Tibial nerve (tissue), 4 donors: ENCODE data around the gene CHPF. TPM values are rescaled to one million over a fixed set of nuclear protein-coding genes. Genes with fewer than 3 reads are reported as not detected.

ENCODE experiments used
- DNase-seq, 2 donors: peaks; one replicate each; pipeline ENCODE4 v3.0.0-alpha.2; 2019; ENCODE audit warnings: low spot score in 2 of 2
- H3K27ac ChIP-seq, 4 donors: fragments of 200-600 bp; sonication (generic) in 3 of 4; one replicate each; pipeline ENCODE4 v1.5.1; 2017 to 2019; ENCODE audit warnings: mild to moderate bottlenecking in 1 of 4
- H3K27me3 ChIP-seq, 2 donors: fragments of 200-600 bp; sonication (generic) in 1 of 2; one replicate each; pipeline versions ENCODE4 v1.5.1 to v1.6.0; 2017 to 2019
- H3K36me3 ChIP-seq, 3 donors: fragments of 200-600 bp; sonication (generic); one replicate each; pipeline ENCODE4 v1.5.1; 2018 to 2019
- H3K4me1 ChIP-seq, 4 donors: fragments of 200-600 bp; sonication (generic) in 3 of 4; one replicate each; pipeline ENCODE4 v1.5.1; 2017 to 2019
- H3K4me3 ChIP-seq, 4 donors: fragments of 200-600 bp; sonication (generic) in 3 of 4; one replicate each; pipeline ENCODE4 v1.5.1; 2017 to 2019; ENCODE audit warnings: mild to moderate bottlenecking in 1 of 4, moderate library complexity in 1 of 4
- H3K9me3 ChIP-seq, 4 donors: fragments of 200-600 bp; sonication (generic) in 3 of 4; one replicate each; pipeline ENCODE4 v1.5.1; 2017 to 2019
- EP300 ChIP-seq, 2 donors: sonication (generic); formaldehyde crosslinking; IDR thresholded peaks; one replicate each; pipeline ENCODE4 v1.6.1; 2017; ENCODE audit warnings: antibody characterized with exemption in 2 of 2, mild to moderate bottlenecking in 1 of 2
- POLR2A ChIP-seq, 2 donors: fragments of 450-650 bp; IDR thresholded peaks; one replicate each; pipeline ENCODE4 v1.6.1; 2017; ENCODE audit warnings: antibody characterized with exemption in 2 of 2, mild to moderate bottlenecking in 2 of 2, moderate library complexity in 2 of 2
- WGBS, 2 donors: methylation state at CpG; one replicate each; pipeline ENCODE4 v1.1.5; 2018; 5-methylcytosine and 5-hydroxymethylcytosine counted together
- total RNA-seq, 4 donors: library from RNA; depleted of rRNA; stranded (reverse); fragments of >200 nt; gene quantifications; one replicate each; pipeline ENCODE4 v1.1.0, GENCODE V29; 2016
- TF ChIP-seq, protein P1 (sequence below), 5 experiments: fragments of 200-600 bp in 3 of 5; fragments of 450-650 bp in 2 of 5; sonication (generic) in 3 of 5; IDR thresholded peaks; one replicate each; pipeline ENCODE4 v1.5.1; 2016 to 2019; ENCODE audit warnings: antibody characterized with exemption in 5 of 5, mild to moderate bottlenecking in 3 of 5, moderate library complexity in 2 of 5

The CHPF gene
- total RNA-seq, 4 donors from 2014 or later: 51.3 to 91.2 (median 62.9) TPM

DNA sequence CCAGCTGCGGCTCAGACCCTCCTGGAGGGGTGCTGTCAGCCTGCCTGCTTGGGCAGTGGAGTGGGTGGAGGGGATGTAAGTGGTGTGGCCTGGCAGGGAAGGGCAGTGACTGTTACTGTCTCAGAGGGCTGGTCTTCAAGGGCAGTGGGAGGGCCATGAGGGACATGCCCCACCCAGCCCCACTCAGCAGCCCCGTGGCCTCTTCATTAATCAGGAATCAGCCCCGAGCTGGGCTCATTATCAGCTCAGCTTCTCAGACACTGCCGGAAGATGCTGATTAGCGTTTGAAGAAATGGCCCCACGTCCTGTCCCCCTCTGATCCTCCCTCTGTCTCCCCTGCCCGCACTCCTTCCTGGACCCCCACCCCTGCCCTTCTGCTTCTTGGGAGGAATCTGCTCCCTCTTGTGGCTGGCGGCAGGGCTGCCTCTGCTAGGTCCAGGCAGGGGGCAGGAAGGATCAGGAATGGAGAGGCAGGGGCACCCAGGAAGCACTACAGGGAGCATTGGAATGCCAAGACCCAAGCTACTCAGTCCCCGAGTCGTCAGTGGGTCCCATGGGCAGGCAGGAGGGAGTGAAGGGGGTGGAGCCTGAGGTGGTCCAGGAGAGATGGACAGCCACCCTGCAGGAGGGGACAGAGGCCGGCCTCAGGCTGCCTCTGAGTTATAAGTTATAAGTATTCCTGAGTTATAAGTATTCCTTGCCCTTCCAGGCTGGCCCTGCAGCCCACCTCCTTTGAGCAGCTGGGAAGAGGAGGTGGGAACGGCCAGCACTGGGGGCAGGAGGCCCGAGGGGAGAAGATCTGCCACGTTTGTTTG is 22.3 kb downstream of the CHPF start:
- WGBS, 2 donors: 22 to 25% methylated on average over 14 of the region's 14 CpGs
- H3K27ac ChIP-seq: no peak overlapping the region
- DNase-seq: no peak

DNA sequence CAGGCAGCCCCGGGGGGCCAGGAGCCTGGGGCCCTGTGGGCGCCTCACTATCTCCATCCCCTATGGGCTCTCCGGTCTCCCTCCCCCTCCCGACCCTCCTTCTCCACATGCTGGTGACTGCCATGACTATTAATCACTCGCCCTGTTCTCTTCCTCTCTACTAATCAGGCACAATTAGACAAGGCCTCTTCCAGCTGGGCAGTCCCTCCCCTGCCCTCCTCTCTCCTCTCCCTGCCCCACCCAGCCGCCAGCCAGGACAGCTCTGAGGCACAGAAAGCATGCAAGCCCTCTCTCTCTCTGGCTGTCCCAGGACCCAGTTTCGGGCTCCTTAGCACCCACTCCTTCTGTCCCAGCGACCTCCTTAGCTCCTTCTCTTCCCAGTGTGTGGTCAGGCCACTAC is 23.5 kb downstream of the CHPF start:
- no peak overlapping the region for H3K4me3 ChIP-seq
- WGBS, 2 donors: 69 to 77% methylated on average over 8 of the region's 8 CpGs
- no peak for DNase-seq
- peaks cover 0 to 40% (median 11%) of the 10 kb centered on the region in 4 donors for H3K4me1 ChIP-seq
- H3K27ac ChIP-seq: no peak overlapping the region
- no peaks in the 10 kb centered on the region for H3K36me3 ChIP-seq
- H3K9me3 ChIP-seq: no peaks in the 10 kb centered on the region
- TF ChIP-seq EP300 (IDR thresholded peaks at IDR 0.05): no peak
- TF ChIP-seq, protein P1, sequence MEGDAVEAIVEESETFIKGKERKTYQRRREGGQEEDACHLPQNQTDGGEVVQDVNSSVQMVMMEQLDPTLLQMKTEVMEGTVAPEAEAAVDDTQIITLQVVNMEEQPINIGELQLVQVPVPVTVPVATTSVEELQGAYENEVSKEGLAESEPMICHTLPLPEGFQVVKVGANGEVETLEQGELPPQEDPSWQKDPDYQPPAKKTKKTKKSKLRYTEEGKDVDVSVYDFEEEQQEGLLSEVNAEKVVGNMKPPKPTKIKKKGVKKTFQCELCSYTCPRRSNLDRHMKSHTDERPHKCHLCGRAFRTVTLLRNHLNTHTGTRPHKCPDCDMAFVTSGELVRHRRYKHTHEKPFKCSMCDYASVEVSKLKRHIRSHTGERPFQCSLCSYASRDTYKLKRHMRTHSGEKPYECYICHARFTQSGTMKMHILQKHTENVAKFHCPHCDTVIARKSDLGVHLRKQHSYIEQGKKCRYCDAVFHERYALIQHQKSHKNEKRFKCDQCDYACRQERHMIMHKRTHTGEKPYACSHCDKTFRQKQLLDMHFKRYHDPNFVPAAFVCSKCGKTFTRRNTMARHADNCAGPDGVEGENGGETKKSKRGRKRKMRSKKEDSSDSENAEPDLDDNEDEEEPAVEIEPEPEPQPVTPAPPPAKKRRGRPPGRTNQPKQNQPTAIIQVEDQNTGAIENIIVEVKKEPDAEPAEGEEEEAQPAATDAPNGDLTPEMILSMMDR (IDR thresholded peaks at IDR 0.05): no peak
- no peak for TF ChIP-seq POLR2A (IDR thresholded peaks at IDR 0.05)
- H3K27me3 ChIP-seq: peaks cover 0 to 72% of the 10 kb centered on the region in 2 donors

More for the DNA sequence above, 22.3 kb downstream of the CHPF start:
- Histone ChIP-seq H3K4me1 (peaks cover 0 to 40% (median 11%) of the 10 kb centered on the region in 4 donors), H3K27me3 (peaks cover 0 to 76% of the 10 kb centered on the region in 2 donors), H3K9me3 (no peaks in the 10 kb centered on the region), H3K4me3 (no peak overlapping the region), H3K36me3 (no peaks in the 10 kb centered on the region)
- TF ChIP-seq, protein P1 (IDR thresholded peaks at IDR 0.05): peak; percentile 5 to 46 (median 28)
- TF ChIP-seq EP300 (IDR thresholded peaks at IDR 0.05): no peak

DNA sequence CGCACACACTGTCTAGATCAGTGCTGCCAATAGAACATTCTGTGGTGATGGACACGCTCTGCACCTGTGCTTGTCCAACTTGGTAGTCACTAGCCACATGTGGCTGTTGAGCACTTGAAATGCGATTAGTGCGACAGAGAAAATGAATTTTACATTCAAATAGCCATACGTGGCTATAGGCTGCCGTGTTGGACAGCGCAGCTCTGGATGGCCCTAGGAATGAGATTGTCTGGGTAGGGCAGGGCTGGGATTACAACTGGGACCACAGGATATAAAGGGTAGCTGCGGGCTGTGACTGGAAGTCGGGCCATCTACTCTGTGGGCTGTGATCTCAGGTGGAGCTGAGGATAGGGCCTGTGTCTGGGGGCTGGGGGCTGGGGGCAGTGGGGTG is 24.1 kb downstream of the CHPF start:
- DNase-seq: no peak
- Histone ChIP-seq H3K27ac (no peak overlapping the region), H3K4me3 (no peak overlapping the region), H3K9me3 (no peaks in the 10 kb centered on the region), H3K4me1 (peaks cover 0 to 42% (median 11%) of the 10 kb centered on the region in 4 donors), H3K27me3 (peaks cover 0 to 72% of the 10 kb centered on the region in 2 donors), H3K36me3 (no peaks in the 10 kb centered on the region)
- no peak for TF ChIP-seq POLR2A (IDR thresholded peaks at IDR 0.05)
- TF ChIP-seq, protein P1 (IDR thresholded peaks at IDR 0.05): no peak
- no peak for TF ChIP-seq EP300 (IDR thresholded peaks at IDR 0.05)
- 85 to 90% methylated on average over 9 of the region's 9 CpGs for WGBS, 2 donors

DNA sequence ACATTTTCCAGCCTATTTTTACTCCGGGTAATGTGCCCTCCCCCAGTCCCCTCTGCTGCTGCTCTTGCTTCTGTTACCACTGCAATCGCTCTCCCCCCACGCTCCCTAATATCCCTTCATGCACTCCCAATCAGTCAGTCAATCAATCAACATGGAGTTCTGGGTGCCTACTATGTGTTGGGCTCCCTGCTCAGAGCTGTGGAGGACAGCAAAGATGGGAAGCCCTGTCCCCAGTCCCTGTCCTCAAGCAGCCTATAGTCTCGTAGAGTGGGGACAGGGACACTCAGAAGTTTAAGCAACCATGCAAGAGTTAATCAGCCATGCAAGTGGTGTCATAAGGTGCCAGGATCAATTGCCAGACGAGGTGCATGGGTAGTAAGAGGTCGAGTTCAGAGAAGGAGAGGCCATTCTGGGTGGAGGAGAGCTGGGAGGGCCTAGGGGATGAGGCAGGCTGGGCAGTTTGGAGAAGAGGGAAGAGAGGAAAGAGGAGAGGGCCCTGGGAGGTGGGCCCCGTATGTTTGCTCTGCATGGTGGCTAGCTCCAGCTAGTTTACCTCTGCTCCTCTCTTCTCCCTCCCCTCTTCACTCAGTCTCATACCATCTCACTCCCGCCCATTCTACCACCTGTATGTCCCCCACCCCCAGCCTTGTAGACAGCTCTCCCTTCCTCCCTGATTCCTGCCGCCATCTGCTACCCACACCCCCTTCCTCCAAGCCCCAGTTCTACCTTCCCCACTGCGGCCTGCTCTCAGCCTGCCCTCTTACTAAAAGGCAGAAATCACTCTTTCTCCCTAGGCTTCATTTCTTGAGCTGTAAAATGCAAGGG is 25.4 kb downstream of the CHPF start:
- Histone ChIP-seq H3K4me1 (peaks cover 0 to 51% (median 11%) of the 10 kb centered on the region in 4 donors), H3K36me3 (no peaks in the 10 kb centered on the region), H3K27ac (no peak overlapping the region), H3K27me3 (peaks cover 0 to 72% of the 10 kb centered on the region in 2 donors), H3K9me3 (no peaks in the 10 kb centered on the region), H3K4me3 (no peak overlapping the region)
- TF ChIP-seq POLR2A (IDR thresholded peaks at IDR 0.05): no peak
- no peak for DNase-seq
- 56 to 57% methylated on average over 10 of the region's 10 CpGs for WGBS, 2 donors

DNA sequence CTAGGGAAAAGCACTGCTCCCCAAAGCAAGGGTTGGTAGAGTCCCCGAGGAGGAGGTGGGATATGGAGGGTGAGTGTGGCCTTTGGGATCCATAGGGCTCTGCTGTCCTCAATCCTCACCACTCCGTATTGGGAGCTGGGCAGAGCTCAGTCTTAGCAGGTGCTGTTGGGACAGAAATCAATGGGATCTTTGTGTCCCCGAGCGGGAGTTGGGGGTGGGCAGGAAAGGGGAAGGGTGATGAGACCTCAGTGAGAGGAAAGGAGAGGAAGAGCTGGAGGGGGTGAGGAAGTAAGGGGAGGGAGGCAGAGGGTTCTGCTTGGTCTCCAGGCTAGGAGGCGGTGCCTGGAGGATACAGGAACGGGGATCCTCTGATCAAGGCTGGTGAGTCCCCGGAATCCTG is 26.7 kb downstream of the CHPF start:
- WGBS, 2 donors: 46 to 48% methylated on average over 7 of the region's 7 CpGs
- H3K4me1 ChIP-seq: peaks cover 0 to 47% (median 1%) of the 10 kb centered on the region in 4 donors
- DNase-seq: no peak
- no peaks in the 10 kb centered on the region for H3K9me3 ChIP-seq
- no peak for TF ChIP-seq POLR2A (IDR thresholded peaks at IDR 0.05)
- TF ChIP-seq, protein P1 (IDR thresholded peaks at IDR 0.05): no peak
- no peak for TF ChIP-seq EP300 (IDR thresholded peaks at IDR 0.05)
- H3K4me3 ChIP-seq: no peak overlapping the region
- H3K27ac ChIP-seq: no peak overlapping the region
- peaks cover 0 to 72% of the 10 kb centered on the region in 2 donors for H3K27me3 ChIP-seq
- no peaks in the 10 kb centered on the region for H3K36me3 ChIP-seq
